GM12878 (cell line): ENCODE measurements around the gene RRBP1. TPM values are rescaled to one million over a fixed set of nuclear protein-coding genes. Genes with fewer than 3 reads are reported as not detected.

Experiments used
- ATAC-seq: fragments of 200-7000 bp; cut with Tn5 transposase; 3 replicates; pipeline ENCODE4 v1.9.1; 2020; ENCODE audit warnings: mild to moderate bottlenecking, moderate library complexity
- BruUV-seq: library from RNA; stranded (reverse); fragments of 400-500 nt; replicated peaks from 2 replicates; lab custom pipeline; 2021; lab: Mats Ljungman, UMichigan
- CTCF ChIA-PET: fragments of 300-600 bp; sonication (Branson Sonifier 250); formaldehyde crosslinking; extraction: SDS; loops from one replicate; lab custom pipeline; 2021; ENCODE audit warnings: inconsistent platforms; lab: Yijun Ruan, JAX
- POLR2A ChIA-PET: fragments of 350-600 bp; formaldehyde crosslinking; extraction: SDS; loops from one replicate; lab custom pipeline; 2021; ENCODE audit warnings: inconsistent platforms; lab: Charles Lee
- RAD21 ChIA-PET: fragments of 300-600 bp; sonication (Branson Sonifier 250); formaldehyde crosslinking; loops from one replicate; lab custom pipeline; 2023; ENCODE audit warnings: antibody characterized with exemption; ENCODE audit not compliant: unreplicated experiment; lab: Charles Lee
- SMC1A ChIA-PET: fragments of 300-600 bp; sonication (Branson Sonifier 250); formaldehyde crosslinking; loops from one replicate; lab custom pipeline; 2023; ENCODE audit not compliant: unreplicated experiment, uncharacterized antibody; lab: Charles Lee
- DNase-seq: peaks from one replicate; pipeline ENCODE4 v3.0.0-alpha.2; 2011; ENCODE audit warnings: low read depth, low spot score
- FAIRE-seq: peaks from 3 replicates; lab custom pipeline; 2011; peaks lifted over from hg19 to GRCh38; lab: Jason Lieb, UNC
- H2AFZ ChIP-seq: 2 replicates; pipeline ENCODE4 v1.6.0; 2011; ENCODE audit warnings: low read depth, low read length, control low read depth; ENCODE audit not compliant: control insufficient read depth
- H3K27ac ChIP-seq: 2 replicates; pipeline ENCODE4 v1.5.1; 2011; ENCODE audit warnings: control low read depth; ENCODE audit not compliant: control insufficient read depth, insufficient read depth
- H3K27me3 ChIP-seq, 2 experiments: replicated peaks in 1 of 2; 2 replicates each; pipeline versions ENCODE4 v1.6.0 to v1.6.1; 2011; ENCODE audit warnings: low read length in 1 of 2; ENCODE audit not compliant: control insufficient read depth in 2 of 2, insufficient read depth in 2 of 2
- H3K36me3 ChIP-seq, 2 experiments: 2 replicates each; pipeline ENCODE4 v1.5.1; 2011; ENCODE audit warnings: low read length in 1 of 2; ENCODE audit not compliant: control insufficient read depth in 2 of 2, insufficient read depth in 2 of 2
- H3K4me1 ChIP-seq: 2 replicates; pipeline ENCODE4 v1.6.1; 2011; ENCODE audit warnings: mild to moderate bottlenecking, low read length, moderate library complexity, mixed read lengths; ENCODE audit not compliant: control insufficient read depth, insufficient read depth
- H3K4me2 ChIP-seq: 2 replicates; pipeline ENCODE4 v1.6.0; 2011; ENCODE audit warnings: control low read depth; ENCODE audit not compliant: control insufficient read depth, insufficient read depth
- H3K4me3 ChIP-seq: fragments of 200-600 bp; sonication (generic); 2 replicates; pipeline ENCODE4 v1.5.1; 2016
- H3K79me2 ChIP-seq: 2 replicates; pipeline ENCODE4 v1.6.0; 2011; ENCODE audit warnings: low read length; ENCODE audit not compliant: control insufficient read depth, insufficient read depth
- H3K9ac ChIP-seq: 2 replicates; pipeline ENCODE4 v1.8.0; 2011; ENCODE audit warnings: low read length, control low read depth, mixed read lengths; ENCODE audit not compliant: control insufficient read depth, insufficient read depth
- H3K9me3 ChIP-seq: replicated peaks from 3 replicates; pipeline ENCODE4 v1.5.1; 2011; ENCODE audit warnings: mild to moderate bottlenecking, low read length; ENCODE audit not compliant: control insufficient read depth, insufficient read depth
- H4K20me1 ChIP-seq: 2 replicates; pipeline ENCODE4 v1.6.0; 2011; ENCODE audit not compliant: control insufficient read depth, insufficient read depth
- ATF7 ChIP-seq: fragments of 450-650 bp; IDR thresholded peaks from 2 replicates; pipeline ENCODE4 v1.6.1; 2016; ENCODE audit warnings: low read depth, mild to moderate bottlenecking
- CBX3 ChIP-seq: fragments of 200-600 bp; sonication (generic); IDR thresholded peaks from 2 replicates; pipeline ENCODE4 v1.6.1; 2016; ENCODE audit warnings: low read depth, borderline replicate concordance
- CBX5 ChIP-seq: sonication (generic); IDR thresholded peaks from 2 replicates; pipeline ENCODE4 v1.6.1; 2016; ENCODE audit warnings: low read depth, moderate library complexity, mild to moderate bottlenecking, inconsistent platforms
- CUX1 ChIP-seq: IDR thresholded peaks from 2 replicates; pipeline ENCODE4 v1.6.1; 2012; ENCODE audit warnings: improper control_type of control experiment, low read depth, low read length; ENCODE audit not compliant: insufficient replicate concordance
- EED ChIP-seq: sonication (generic); IDR thresholded peaks from 2 replicates; pipeline ENCODE4 v1.6.1; 2016; ENCODE audit warnings: antibody characterized with exemption, low read depth
- IRF4 ChIP-seq: IDR thresholded peaks from 2 replicates; pipeline ENCODE4 v1.6.1; 2011; ENCODE audit warnings: low read depth, low read length
- MEF2A ChIP-seq: IDR thresholded peaks from 2 replicates; pipeline ENCODE4 v1.6.1; 2011; ENCODE audit warnings: low read depth, mild to moderate bottlenecking, low read length, moderate library complexity; ENCODE audit not compliant: insufficient read depth
- MEF2B ChIP-seq: fragments of 450-650 bp; IDR thresholded peaks from 2 replicates; pipeline ENCODE4 v1.6.1; 2018; ENCODE audit warnings: mild to moderate bottlenecking, moderate library complexity; ENCODE audit not compliant: partially characterized antibody, poor library complexity, severe bottlenecking
- MYC ChIP-seq: IDR thresholded peaks from 2 replicates; pipeline ENCODE4 v1.6.1; 2011; ENCODE audit warnings: mild to moderate bottlenecking, low read length, moderate library complexity, inconsistent platforms; ENCODE audit not compliant: insufficient read depth, insufficient replicate concordance, insufficient read length, severe bottlenecking
- POLR2AphosphoS2 ChIP-seq: IDR thresholded peaks from 2 replicates; pipeline ENCODE4 v1.6.1; 2011; ENCODE audit warnings: low read depth, mild to moderate bottlenecking, low read length, improper control_type of control experiment, moderate library complexity
- SMAD1 ChIP-seq: fragments of 450-650 bp; IDR thresholded peaks from 2 replicates; pipeline ENCODE4 v1.6.1; 2018; ENCODE audit warnings: mild to moderate bottlenecking, low read depth; ENCODE audit not compliant: partially characterized antibody
- SREBF2 ChIP-seq: IDR thresholded peaks from 2 replicates; pipeline ENCODE4 v1.6.1; 2012; ENCODE audit warnings: mild to moderate bottlenecking, low read length
- SUZ12 ChIP-seq: fragments of 200-600 bp; sonication (generic); IDR thresholded peaks from one replicate; pipeline ENCODE4 v1.6.1; 2018; ENCODE audit warnings: antibody characterized with exemption, mild to moderate bottlenecking; ENCODE audit not compliant: unreplicated experiment
- ZNF217 ChIP-seq: fragments of 450-650 bp; IDR thresholded peaks from 2 replicates; pipeline ENCODE4 v1.6.1; 2017; ENCODE audit warnings: antibody characterized with exemption, mild to moderate bottlenecking
- in situ Hi-C: fragments of 300-500 bp; cut with MboI; formaldehyde crosslinking; loops from 9 replicates; pipeline ENCODE4 v1.14.3; 2018; ENCODE audit warnings: mixed read lengths
- intact Hi-C: fragments of 100-400 bp; cut with micrococcal nuclease; formaldehyde crosslinking; loops from one replicate; pipeline ENCODE4 v1.14.2; 2022; ENCODE audit not compliant: unreplicated experiment
- polyA plus RNA-seq, 11 experiments: library from polyadenylated mRNA; depleted of rRNA in 4 of 11; unstranded in 6 of 11; stranded (reverse) in 5 of 11; fragments of >200 nt; fragmentation: Nextera tagmentation in 4 of 11; fragmentation: Illumina TruSeq in 1 of 11; extraction: Ambion mirVana in 4 of 11; extraction: Trizol in 1 of 11; gene quantifications; 1 replicate in 1 of 11; 2 replicates in 10 of 11; pipeline versions ENCODE4 v1.2.1 to v1.2.3, GENCODE V29; 2011 to 2016; ENCODE audit warnings: inconsistent platforms in 2 of 11, missing spikeins in 2 of 11, low read depth in 1 of 11
- total RNA-seq, 4 experiments: library from RNA; depleted of rRNA in 3 of 4; stranded (reverse); fragments of >200 nt in 3 of 4; fragmentation: Illumina TruSeq in 1 of 4; extraction: Trizol in 1 of 4; gene quantifications; 2 replicates each; pipeline versions ENCODE4 v1.2.1 to v1.2.3, GENCODE V29; 2013 to 2021

RRBP1 gene
- total and polyA plus RNA-seq, 10 of the 15 experiments (the other 5 are each of a cell fraction or from before 2014, with no cell fraction given): 1.2 to 57.4 (median 24.6) TPM

GRCh38 chr20:17584689-17585088, 97.4 kb downstream of the RRBP1 start:
- CTCF ChIA-PET: interaction anchor here (1.3 kb wide), 1 partner anchor 9 kb away, joined by 3 read pairs; no protein-coding TSS in a partner anchor
- in situ Hi-C loops: no loop called here

More at GRCh38 chr20:17584689-17585088, 97.4 kb downstream of the RRBP1 start:
- no peak overlapping the region for H3K27ac ChIP-seq
- SMC1A ChIA-PET: interaction anchor here (0.7 kb wide), 1 partner anchor 9 kb away, joined by 3 read pairs; no protein-coding TSS in a partner anchor
- ATAC-seq (no peak), FAIRE-seq (no peak), DNase-seq (no peak)
- H3K4me1 ChIP-seq: no peaks in the 10 kb centered on the region
- no peaks in the 10 kb centered on the region for H4K20me1 ChIP-seq
- no peaks in the 10 kb centered on the region for H3K27me3 ChIP-seq
- H3K36me3 ChIP-seq: no peaks in the 10 kb centered on the region
- H3K79me2 ChIP-seq: no peaks in the 10 kb centered on the region; the same call in 1 of the 2 replicates
- no peak overlapping the region for H3K4me3 ChIP-seq
- H3K9ac ChIP-seq: no peak overlapping the region
- no TSS peak for BruUV-seq
- POLR2A ChIA-PET: no interaction called here
- no peak overlapping the region for H2AFZ ChIP-seq
- intact Hi-C loops: no loop called here
- TF ChIP-seq ATF7: no peak
- TF ChIP-seq MYC: no peak
- no peak for TF ChIP-seq IRF4
- no peak for TF ChIP-seq SUZ12
- no peak for TF ChIP-seq CBX5
- no peak for TF ChIP-seq MEF2A
- TF ChIP-seq POLR2AphosphoS2: no peak
- TF ChIP-seq ZNF217: no peak
- no peak for TF ChIP-seq MEF2B
- TF ChIP-seq CUX1: no peak
- TF ChIP-seq SMAD1: no peak
- TF ChIP-seq SREBF2: no peak
- no peak for TF ChIP-seq EED
- no peak for TF ChIP-seq CBX3
- H3K9me3 ChIP-seq: no peaks in the 10 kb centered on the region
- no peak overlapping the region for H3K4me2 ChIP-seq
- RAD21 ChIA-PET: no interaction called here
